Fibroblast of the aortic adventitia (primary cell): ENCODE results near the gene NABP2. TPM values are rescaled to one million over a fixed set of nuclear protein-coding genes. Genes with fewer than 3 reads are reported as not detected.

Experiments
- DNase-seq: peaks from one replicate; pipeline ENCODE4 v3.0.0-alpha.2; 2010; ENCODE audit warnings: low read depth
- H3K4me3 ChIP-seq: 2 replicates; pipeline ENCODE4 v1.5.1; 2011; ENCODE audit warnings: low read depth, mild to moderate bottlenecking, control low read depth, low read length, moderate library complexity
- CTCF ChIP-seq: IDR thresholded peaks from 2 replicates; pipeline ENCODE4 v1.5.1; 2011; ENCODE audit warnings: mild to moderate bottlenecking, low read length, control low read depth, inconsistent platforms; ENCODE audit not compliant: insufficient read depth
- total RNA-seq: library from RNA; depleted of rRNA; stranded (reverse); fragments of >200 nt; gene quantifications from 2 replicates; pipeline ENCODE4 v1.2.3, GENCODE V29; 2012; ENCODE audit warnings: low replicate concordance

The NABP2 gene
- total RNA-seq, 1 donor: 31.5 TPM

GRCh38 chr12:56212361-56212760, 11.8 kb upstream of the NABP2 start:
- no peak for TF ChIP-seq CTCF
- no peak overlapping the region for H3K4me3 ChIP-seq
- no peak for DNase-seq

GRCh38 chr12:56213878-56214277, 10.3 kb upstream of the NABP2 start:
- TF ChIP-seq CTCF: no peak
- H3K4me3 ChIP-seq: no peak overlapping the region
- DNase-seq: no peak

GRCh38 chr12:56216461-56216860, 7.7 kb upstream of the NABP2 start:
- TF ChIP-seq CTCF: no peak
- no peak for DNase-seq
- no peak overlapping the region for H3K4me3 ChIP-seq

GRCh38 chr12:56219840-56220239, 4.3 kb upstream of the NABP2 start:
- TF ChIP-seq CTCF: no peak
- H3K4me3 ChIP-seq: peak overlapping the region; percentile 47

GRCh38 chr12:56220611-56221231, 3.4 kb upstream of the NABP2 start:
- no peak for TF ChIP-seq CTCF
- DNase-seq: peak; percentile 74

More at GRCh38 chr12:56219840-56220239, 4.3 kb upstream of the NABP2 start:
- DNase-seq: no peak

GRCh38 chr12:56221232-56221756, 2.8 kb upstream of the NABP2 start:
- no peak for TF ChIP-seq CTCF
- H3K4me3 ChIP-seq: peak overlapping the region; percentile 94
- peak; percentile 94 for DNase-seq

More at GRCh38 chr12:56220611-56221231, 3.4 kb upstream of the NABP2 start:
- H3K4me3 ChIP-seq: peak overlapping the region; percentile 94
